Measurements from ENCODE around the gene PHYKPL. TPM values are rescaled to one million over a fixed set of nuclear protein-coding genes. Genes with fewer than 3 reads are reported as not detected.

Gene PHYKPL
- total and polyA plus RNA-seq, 7 donors, result 26.0 to 121 (median 47.6) TPM

- H3K36me3 ChIP-seq, result peaks cover 44 to 100% (median 78%) of the 10 kb centered on the region in 4 donors
- 53 to 72% methylated on average over 8 of the region's 8 CpGs for WGBS, 2 donors
- DNase-seq, result peak; percentile 12
- H3K27ac ChIP-seq, result no peak overlapping the region
- TF ChIP-seq POLR2AphosphoS5 (IDR thresholded peaks at IDR 0.05), result peak in 1 of 4 donors; percentile 4
- no peak for TF ChIP-seq POLR2A (IDR thresholded peaks at IDR 0.05)
- no peak for TF ChIP-seq EP300 (IDR thresholded peaks at IDR 0.05)
- no peak for TF ChIP-seq CTCF (IDR thresholded peaks at IDR 0.05)
- intact Hi-C loops (cut with DNase I), result no loop called here
- no peaks in the 10 kb centered on the region for H3K9me3 ChIP-seq
- no peaks in the 10 kb centered on the region for H3K27me3 ChIP-seq
- H3K4me3 ChIP-seq, result no peak overlapping the region
- peaks cover 0 to 12% (median 10%) of the 10 kb centered on the region in 4 donors for H3K4me1 ChIP-seq
Measured at GRCh38 chr5:178211095-178212048, 21.2 kb downstream of the PHYKPL start.

GRCh38 chr5:178210686-178211085, 21.9 kb downstream of the PHYKPL start:
- peaks cover 44 to 96% (median 72%) of the 10 kb centered on the region in 4 donors for H3K36me3 ChIP-seq
- peaks cover 0 to 19% (median 17%) of the 10 kb centered on the region in 4 donors for H3K4me1 ChIP-seq
- H3K27ac ChIP-seq, result no peak overlapping the region
- H3K9me3 ChIP-seq, result no peaks in the 10 kb centered on the region
- TF ChIP-seq POLR2AphosphoS5 (IDR thresholded peaks at IDR 0.05), result no peak
- TF ChIP-seq CTCF (IDR thresholded peaks at IDR 0.05), result no peak
- no peak for TF ChIP-seq EP300 (IDR thresholded peaks at IDR 0.05)
- no peak for TF ChIP-seq POLR2A (IDR thresholded peaks at IDR 0.05)
- DNase-seq, result peak; percentile 38
- no peaks in the 10 kb centered on the region for H3K27me3 ChIP-seq
- WGBS, 2 donors, result 51 to 77% methylated on average over 5 of the region's 5 CpGs
- intact Hi-C loops (cut with DNase I), result no loop called here
- no peak overlapping the region for H3K4me3 ChIP-seq

GRCh38 chr5:178210073-178210535, 22.5 kb downstream of the PHYKPL start:
- Histone ChIP-seq H3K4me3 (no peak overlapping the region), H3K36me3 (peaks cover 44 to 90% (median 69%) of the 10 kb centered on the region in 4 donors), H3K27me3 (no peaks in the 10 kb centered on the region), H3K4me1 (peaks cover 0 to 22% (median 20%) of the 10 kb centered on the region in 4 donors), H3K27ac (no peak overlapping the region), H3K9me3 (no peaks in the 10 kb centered on the region)
- intact Hi-C loops (cut with DNase I), result no loop called here
- peak; percentile 62 for DNase-seq
- 72 to 90% methylated on average over 18 of the region's 18 CpGs for WGBS, 2 donors
- TF ChIP-seq POLR2AphosphoS5 (IDR thresholded peaks at IDR 0.05), result no peak
- TF ChIP-seq CTCF (IDR thresholded peaks at IDR 0.05), result no peak
- TF ChIP-seq EP300 (IDR thresholded peaks at IDR 0.05), result no peak
- no peak for TF ChIP-seq POLR2A (IDR thresholded peaks at IDR 0.05)

- no peaks in the 10 kb centered on the region for H3K27me3 ChIP-seq
- DNase-seq, result peak; percentile 40
- H3K36me3 ChIP-seq, result peaks cover 44 to 84% (median 64%) of the 10 kb centered on the region in 4 donors
- intact Hi-C loops (cut with DNase I), result loop anchor here (5.0 to 10.0 kb wide), 2 partner anchors 57 to 1345 kb away; partner anchors contain the start of genes NHP2 and RUFY1
- TF ChIP-seq POLR2A (IDR thresholded peaks at IDR 0.05) (no peak), POLR2AphosphoS5 (IDR thresholded peaks at IDR 0.05) (no peak), CTCF (IDR thresholded peaks at IDR 0.05) (no peak), EP300 (IDR thresholded peaks at IDR 0.05) (no peak)
- H3K9me3 ChIP-seq, result no peaks in the 10 kb centered on the region
- no peak overlapping the region for H3K4me3 ChIP-seq
- H3K27ac ChIP-seq, result no peak overlapping the region
- peaks cover 0 to 22% (median 20%) of the 10 kb centered on the region in 4 donors for H3K4me1 ChIP-seq
- WGBS, 2 donors, result 70 to 77% methylated on average over 8 of the region's 8 CpGs
Measured at GRCh38 chr5:178209334-178210072, 23.1 kb downstream of the PHYKPL start.
